ENCODE data around the gene JAML.
A peak's percentile ranks its signal among the peaks of the same experiment; 100 is the strongest.

JAML gene

GRCh38 chr11:118239509-118240205, 14.8 kb upstream of the JAML start:
- no peak for DNase-seq

- DNase-seq, result no peak
These were observed 14.1 kb upstream of the JAML start for GRCh38 chr11:118238929-118239328.

GRCh38 chr11:118238421-118238820, 13.6 kb upstream of the JAML start:
- DNase-seq, result no peak

GRCh38 chr11:118236170-118236569, 11.4 kb upstream of the JAML start:
- DNase-seq, result no peak

- no peak for DNase-seq
These were observed 10.0 kb upstream of the JAML start for GRCh38 chr11:118234833-118235232.

GRCh38 chr11:118233850-118234249, 9.0 kb upstream of the JAML start:
- no peak for DNase-seq

GRCh38 chr11:118233377-118233776, 8.6 kb upstream of the JAML start:
- DNase-seq, result no peak

GRCh38 chr11:118232659-118233058, 7.8 kb upstream of the JAML start:
- no peak for DNase-seq

- DNase-seq, result no peak
These were observed 6.7 kb upstream of the JAML start for GRCh38 chr11:118231461-118231860.

GRCh38 chr11:118230088-118230487, 5.3 kb upstream of the JAML start:
- no peak for DNase-seq

GRCh38 chr11:118229274-118229847, 4.5 kb upstream of the JAML start:
- DNase-seq, result no peak

- peak; percentile 64 for DNase-seq
These were observed 3.3 kb upstream of the JAML start for GRCh38 chr11:118227865-118228785.

GRCh38 chr11:118226781-118227180, 2.0 kb upstream of the JAML start:
- no peak for DNase-seq

GRCh38 chr11:118226296-118226695, 1.5 kb upstream of the JAML start:
- DNase-seq, result no peak

GRCh38 chr11:118223992-118224391, 819 bp downstream of the JAML start:
- no peak for DNase-seq

GRCh38 chr11:118223570-118223969, 1.2 kb downstream of the JAML start:
- DNase-seq, result no peak

GRCh38 chr11:118222437-118222836, 2.4 kb downstream of the JAML start:
- no peak for DNase-seq

- DNase-seq, result no peak
These were observed 3.4 kb downstream of the JAML start for GRCh38 chr11:118221419-118221818.

GRCh38 chr11:118219732-118220131, 5.1 kb downstream of the JAML start:
- DNase-seq, result no peak

- no peak for DNase-seq
These were observed 5.6 kb downstream of the JAML start for GRCh38 chr11:118219244-118219643.

- DNase-seq, result no peak
These were observed 7.2 kb downstream of the JAML start for GRCh38 chr11:118217575-118217974.

GRCh38 chr11:118216621-118217481, 8.0 kb downstream of the JAML start:
- no peak for DNase-seq

GRCh38 chr11:118215765-118216164, 9.0 kb downstream of the JAML start:
- DNase-seq, result no peak

Data from NK-92 treated with Interleukin-12 subunit alpha and Interleukin-12 subunit beta, amount 100 ng/mL, for 24 hours (cell line).